B cell (primary cell): ENCODE results near the gene BBC3. TPM values are rescaled to one million over a fixed set of nuclear protein-coding genes. Genes with fewer than 3 reads are reported as not detected.

ENCODE experiments used
- ATAC-seq: fragments of 200-7000 bp; cut with Tn5 transposase; one replicate; pipeline ENCODE4 v1.10.0; 2021; ENCODE audit warnings: low read depth, mild to moderate bottlenecking, moderate number of reproducible peaks, moderate library complexity
- CTCF ChIA-PET: fragments of 350-600 bp; sonication (Branson Sonifier 250); formaldehyde crosslinking; loops from one replicate; lab custom pipeline; 2021; ENCODE audit warnings: antibody characterized with exemption, inconsistent platforms; lab: Charles Lee
- POLR2A ChIA-PET: fragments of 350-600 bp; sonication (Branson Sonifier 250); formaldehyde crosslinking; loops from one replicate; lab custom pipeline; 2021; ENCODE audit warnings: antibody characterized with exemption; lab: Charles Lee
- DNase-seq: peaks from one replicate; pipeline ENCODE4 v3.0.0; 2013
- H2AFZ ChIP-seq: 2 replicates; pipeline ENCODE4 v1.6.1; 2012; ENCODE audit warnings: mild to moderate bottlenecking, low read depth, low read length; ENCODE audit not compliant: insufficient read depth, poor library complexity, severe bottlenecking
- H3K27ac ChIP-seq, 2 donors: 1 replicate in 1 of 2; 2 replicates in 1 of 2; pipeline ENCODE4 v1.5.1; 2012 to 2013; ENCODE audit warnings: low read length in 2 of 2, mild to moderate bottlenecking in 2 of 2, moderate library complexity in 1 of 2
- H3K27me3 ChIP-seq, 4 experiments: fragments of 200-600 bp in 1 of 4; sonication (generic) in 1 of 4; replicated peaks in 1 of 4; 1 replicate in 2 of 4; 2 replicates in 2 of 4; pipeline versions ENCODE4 v1.6.1 to v1.7.0; 2013 to 2016; ENCODE audit warnings: low read length in 3 of 4, mild to moderate bottlenecking in 2 of 4, mixed read lengths in 1 of 4, moderate library complexity in 1 of 4; ENCODE audit not compliant: insufficient read depth in 4 of 4, control insufficient read depth in 3 of 4; ENCODE audit errors: control extremely low read depth in 1 of 4
- H3K36me3 ChIP-seq, 2 experiments: replicated peaks in 1 of 2; 1 replicate in 1 of 2; 2 replicates in 1 of 2; pipeline versions ENCODE4 v1.6.1 to v1.7.1; 2013; ENCODE audit warnings: low read length in 1 of 2; ENCODE audit not compliant: insufficient read depth in 2 of 2, control insufficient read depth in 1 of 2; ENCODE audit errors: control extremely low read depth in 1 of 2, extremely low read depth in 1 of 2
- H3K4me1 ChIP-seq, 2 donors: fragments of 200-600 bp in 1 of 2; sonication (generic) in 1 of 2; 1 replicate in 1 of 2; 2 replicates in 1 of 2; pipeline versions ENCODE4 v1.5.1 to v1.6.1; 2013 to 2017; ENCODE audit warnings: low read length in 2 of 2; ENCODE audit not compliant: control insufficient read depth in 2 of 2, insufficient read depth in 2 of 2
- H3K4me2 ChIP-seq: replicated peaks from 2 replicates; pipeline ENCODE3; 2012; ENCODE audit warnings: mild to moderate bottlenecking, low read depth, low read length; ENCODE audit not compliant: poor library complexity, severe bottlenecking
- H3K4me3 ChIP-seq, 5 experiments: fragments of 200-600 bp in 1 of 5; sonication (generic) in 1 of 5; 1 replicate in 3 of 5; 2 replicates in 2 of 5; pipeline versions ENCODE4 v1.5.1 to v1.7.0; 2011 to 2016; ENCODE audit warnings: low read length in 4 of 5, mild to moderate bottlenecking in 4 of 5, low read depth in 2 of 5, control low read depth in 1 of 5, moderate library complexity in 1 of 5; ENCODE audit not compliant: insufficient read depth in 1 of 5; ENCODE audit errors: control extremely low read depth in 1 of 5, extremely low read depth in 1 of 5
- H3K79me2 ChIP-seq: fragments of 200-600 bp; sonication (generic); one replicate; pipeline ENCODE4 v1.6.0; 2016; ENCODE audit warnings: low read length; ENCODE audit not compliant: control insufficient read depth, insufficient read depth
- H3K9ac ChIP-seq: fragments of 200-600 bp; sonication (generic); 2 replicates; pipeline ENCODE4 v1.6.1; 2017; ENCODE audit warnings: mild to moderate bottlenecking, low read length, moderate library complexity
- H3K9me3 ChIP-seq, 3 donors: one replicate each; pipeline versions ENCODE4 v1.6.1 to v1.7.1; 2013; ENCODE audit warnings: low read length in 2 of 3; ENCODE audit not compliant: control insufficient read depth in 2 of 3, insufficient read depth in 1 of 3; ENCODE audit errors: control extremely low read depth in 1 of 3
- H4K20me1 ChIP-seq: 2 replicates; pipeline ENCODE4 v1.6.0; 2012; ENCODE audit warnings: mild to moderate bottlenecking, low read length; ENCODE audit not compliant: insufficient read depth, control insufficient read depth, poor library complexity, severe bottlenecking
- H3K27ac Mint-ChIP-seq: one replicate; pipeline ENCODE4 v1.8.0; 2021; ENCODE audit warnings: mixed read lengths
- H3K27me3 Mint-ChIP-seq: one replicate; pipeline ENCODE4 v1.8.0; 2021; ENCODE audit warnings: mixed read lengths
- H3K4me1 Mint-ChIP-seq: one replicate; pipeline ENCODE4 v1.8.0; 2021; ENCODE audit warnings: mixed read lengths
- H3K4me3 Mint-ChIP-seq: one replicate; pipeline ENCODE4 v1.8.0; 2021; ENCODE audit warnings: mixed read lengths
- H3K9me3 Mint-ChIP-seq: one replicate; pipeline ENCODE4 v1.8.0; 2022; ENCODE audit warnings: mixed read lengths; ENCODE audit not compliant: insufficient read depth
- CTCF ChIP-seq: fragments of 200-600 bp; IDR thresholded peaks from one replicate; pipeline ENCODE4 v1.8.0; 2022; ENCODE audit warnings: antibody characterized with exemption, mild to moderate bottlenecking
- EZH2 ChIP-seq: IDR thresholded peaks from 2 replicates; pipeline ENCODE4 v1.6.1; 2012; ENCODE audit warnings: borderline replicate concordance, low read depth, mild to moderate bottlenecking, moderate library complexity, low read length; ENCODE audit not compliant: insufficient read depth, poor library complexity, severe bottlenecking
- WGBS: methylation state at CpG from one replicate; pipeline ENCODE4 v1.1.5; 2013; ENCODE audit warnings: missing lambda C conversion rate; ENCODE audit not compliant: insufficient coverage; 5-methylcytosine and 5-hydroxymethylcytosine counted together
- intact Hi-C: fragments of 100-400 bp; cut with micrococcal nuclease; formaldehyde crosslinking; loops from one replicate; pipeline ENCODE4 v1.10.0; 2022
- polyA plus RNA-seq: library from polyadenylated mRNA; depleted of rRNA; stranded (reverse); fragments of >200 nt; gene quantifications from 2 replicates; pipeline ENCODE4 v1.2.3, GENCODE V29; 2012
- total RNA-seq, 2 donors: library from RNA; stranded (reverse); fragments of 120-200 nt in 1 of 2; gene quantifications; 1 replicate in 1 of 2; 2 replicates in 1 of 2; pipeline versions ENCODE4 v1.2.3 to v1.2.4, GENCODE V29; 2013 to 2022

The BBC3 gene
- total and polyA plus RNA-seq, 2 donors (not counting 1 experiment from before 2014, with no cell fraction given), result 10.2 to 17.8 TPM

GRCh38 chr19:47232422-47233211, 1.6 kb upstream of the BBC3 start:
- Histone ChIP-seq H3K9ac (no peak overlapping the region), H3K27me3 (peaks cover 0 to 26% (median 0%) of the 10 kb centered on the region in 4 experiments), H3K4me3 (no peak overlapping the region), H3K4me2 (no peak overlapping the region), H3K36me3 (no peaks in the 10 kb centered on the region), H3K79me2 (no peaks in the 10 kb centered on the region), H3K4me1 (peaks cover 34 to 42% of the 10 kb centered on the region in 2 donors), H3K9me3 (no peaks in the 10 kb centered on the region), H3K27ac (no peak overlapping the region), H2AFZ (no peak overlapping the region), H4K20me1 (peaks cover 13% of the 10 kb centered on the region)
- ChIA-PET POLR2A (interaction anchor here (0.6 to 1.2 kb wide), 5 partner anchors 10 to 1386 kb away, joined by 3 to 5 read pairs (median 3); partner anchors contain the start of genes CCDC9 and RPL18), CTCF (interaction anchor here (1.9 to 3.2 kb wide), 2 partner anchors 13 to 21 kb away, joined by 20 to 30 read pairs; no protein-coding TSS in a partner anchor)
- TF ChIP-seq CTCF (no peak), EZH2 (no peak)
- Mint-ChIP-seq H3K9me3 (no peaks in the 10 kb centered on the region), H3K4me3 (peak overlapping the region; percentile 75), H3K27ac (peak overlapping the region; percentile 60), H3K4me1 (peaks cover 17% of the 10 kb centered on the region), H3K27me3 (no peaks in the 10 kb centered on the region)
- intact Hi-C loops, result no loop called here
- DNase-seq (peak; percentile 54), ATAC-seq (no peak)
- WGBS, result 40% methylated on average over 11 of the region's 16 CpGs
